Dermis blood vessel endothelial cell (primary cell): ENCODE measurements around the gene CMBL. TPM values are rescaled to one million over a fixed set of nuclear protein-coding genes. Genes with fewer than 3 reads are reported as not detected.
"Not testable (repeated sequence)": the region's sequence is repeated elsewhere in the genome, so short reads cannot be mapped to it uniquely, and the experiment has no call there.

ENCODE experiments used
- DNase-seq: peaks from one replicate; pipeline ENCODE4 v3.0.0; 2010
- total RNA-seq: library from RNA; depleted of rRNA; stranded (reverse); fragments of >200 nt; gene quantifications from 2 replicates; pipeline ENCODE4 v1.2.3, GENCODE V29; 2014

CMBL gene
- 3.6 and 6.3 TPM in 2 replicates for total RNA-seq

- DNase-seq: peak; percentile 58
Measured at GRCh38 chr5:10307206-10308148, at the start of gene CMBL. Gene CMBL (minus strand): TSS chr5:10307902. CDS start chr5:10290762, 17,140 bp downstream.

GRCh38 chr5:10355071-10355889 lies 47.6 kb upstream of the CMBL start:
- peak; percentile 53 for DNase-seq

GRCh38 chr5:10354048-10354872 lies 46.6 kb upstream of the CMBL start:
- DNase-seq: peak; percentile 60

- DNase-seq: peak; percentile 95
Measured at GRCh38 chr5:10353241-10354047, 45.7 kb upstream of the CMBL start, which contains the start of gene MARCHF6. Gene MARCHF6 (plus strand): TSS chr5:10353695. CDS start chr5:10353899, 204 bp downstream.

GRCh38 chr5:10352430-10353240 lies 44.9 kb upstream of the CMBL start:
- DNase-seq: no peak

- no peak for DNase-seq
Measured at GRCh38 chr5:10351919-10352318, 44.2 kb upstream of the CMBL start.

GRCh38 chr5:10351199-10351905 lies 43.6 kb upstream of the CMBL start:
- no peak for DNase-seq

GRCh38 chr5:10348258-10348657 lies 40.6 kb upstream of the CMBL start:
- no peak for DNase-seq

- DNase-seq: not testable (repeated sequence)
Measured at GRCh38 chr5:10344461-10345106, 36.9 kb upstream of the CMBL start.

GRCh38 chr5:10343486-10343885 lies 35.8 kb upstream of the CMBL start:
- no peak for DNase-seq

GRCh38 chr5:10339958-10340357 lies 32.3 kb upstream of the CMBL start:
- DNase-seq: no peak

- no peak for DNase-seq
Measured at GRCh38 chr5:10339058-10339811, 31.5 kb upstream of the CMBL start.

GRCh38 chr5:10338686-10339057 lies 31.0 kb upstream of the CMBL start:
- no peak for DNase-seq

GRCh38 chr5:10337986-10338385 lies 30.3 kb upstream of the CMBL start:
- DNase-seq: no peak

- no peak for DNase-seq
Measured at GRCh38 chr5:10337107-10337506, 29.4 kb upstream of the CMBL start.

GRCh38 chr5:10335711-10336470 lies 28.2 kb upstream of the CMBL start:
- no peak for DNase-seq

- DNase-seq: no peak
Measured at GRCh38 chr5:10334831-10335230, 27.1 kb upstream of the CMBL start.
